Uterus (tissue), 2 donors: Measurements from ENCODE around the gene CFAP107.

ENCODE experiments used
- POLR2A ChIP-seq, 2 donors: fragments of 450-650 bp; IDR thresholded peaks; one replicate each; pipeline ENCODE4 v1.6.1; 2016; ENCODE audit warnings: antibody characterized with exemption in 2 of 2, mild to moderate bottlenecking in 1 of 2, moderate library complexity in 1 of 2
- TF ChIP-seq, protein P1 (sequence below), 4 experiments: fragments of 200-600 bp in 2 of 4; fragments of 450-650 bp in 2 of 4; sonication (generic) in 2 of 4; IDR thresholded peaks; one replicate each; pipeline ENCODE4 v1.5.1; 2016 to 2019; ENCODE audit warnings: antibody characterized with exemption in 4 of 4, mild to moderate bottlenecking in 2 of 4, moderate library complexity in 1 of 4

DNA sequence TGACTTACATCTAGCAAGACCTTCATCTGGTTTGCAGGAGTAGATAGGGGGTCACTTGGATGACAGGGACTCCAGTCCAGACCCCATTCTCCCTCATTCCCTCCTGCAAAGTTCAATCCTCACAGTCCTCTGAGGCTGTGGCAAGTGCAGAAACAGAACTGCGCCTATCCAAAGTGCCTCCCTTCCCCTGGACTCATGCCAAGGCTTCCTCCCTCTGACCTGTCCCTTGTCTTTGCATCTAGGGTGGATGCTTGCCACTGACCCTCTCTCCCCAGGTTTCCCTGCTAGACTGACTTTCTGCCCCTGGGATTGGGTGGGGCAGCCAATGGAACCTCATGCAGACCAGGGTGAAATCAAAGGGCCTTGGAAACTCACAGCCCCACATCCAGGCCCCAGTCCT lies 63.9 kb downstream of the CFAP107 start:
- TF ChIP-seq, protein P1, sequence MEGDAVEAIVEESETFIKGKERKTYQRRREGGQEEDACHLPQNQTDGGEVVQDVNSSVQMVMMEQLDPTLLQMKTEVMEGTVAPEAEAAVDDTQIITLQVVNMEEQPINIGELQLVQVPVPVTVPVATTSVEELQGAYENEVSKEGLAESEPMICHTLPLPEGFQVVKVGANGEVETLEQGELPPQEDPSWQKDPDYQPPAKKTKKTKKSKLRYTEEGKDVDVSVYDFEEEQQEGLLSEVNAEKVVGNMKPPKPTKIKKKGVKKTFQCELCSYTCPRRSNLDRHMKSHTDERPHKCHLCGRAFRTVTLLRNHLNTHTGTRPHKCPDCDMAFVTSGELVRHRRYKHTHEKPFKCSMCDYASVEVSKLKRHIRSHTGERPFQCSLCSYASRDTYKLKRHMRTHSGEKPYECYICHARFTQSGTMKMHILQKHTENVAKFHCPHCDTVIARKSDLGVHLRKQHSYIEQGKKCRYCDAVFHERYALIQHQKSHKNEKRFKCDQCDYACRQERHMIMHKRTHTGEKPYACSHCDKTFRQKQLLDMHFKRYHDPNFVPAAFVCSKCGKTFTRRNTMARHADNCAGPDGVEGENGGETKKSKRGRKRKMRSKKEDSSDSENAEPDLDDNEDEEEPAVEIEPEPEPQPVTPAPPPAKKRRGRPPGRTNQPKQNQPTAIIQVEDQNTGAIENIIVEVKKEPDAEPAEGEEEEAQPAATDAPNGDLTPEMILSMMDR (IDR thresholded peaks at IDR 0.05), result no peak
- no peak for TF ChIP-seq POLR2A (IDR thresholded peaks at IDR 0.05)
